ENCODE results near the gene PEPD.

The PEPD gene

DNA sequence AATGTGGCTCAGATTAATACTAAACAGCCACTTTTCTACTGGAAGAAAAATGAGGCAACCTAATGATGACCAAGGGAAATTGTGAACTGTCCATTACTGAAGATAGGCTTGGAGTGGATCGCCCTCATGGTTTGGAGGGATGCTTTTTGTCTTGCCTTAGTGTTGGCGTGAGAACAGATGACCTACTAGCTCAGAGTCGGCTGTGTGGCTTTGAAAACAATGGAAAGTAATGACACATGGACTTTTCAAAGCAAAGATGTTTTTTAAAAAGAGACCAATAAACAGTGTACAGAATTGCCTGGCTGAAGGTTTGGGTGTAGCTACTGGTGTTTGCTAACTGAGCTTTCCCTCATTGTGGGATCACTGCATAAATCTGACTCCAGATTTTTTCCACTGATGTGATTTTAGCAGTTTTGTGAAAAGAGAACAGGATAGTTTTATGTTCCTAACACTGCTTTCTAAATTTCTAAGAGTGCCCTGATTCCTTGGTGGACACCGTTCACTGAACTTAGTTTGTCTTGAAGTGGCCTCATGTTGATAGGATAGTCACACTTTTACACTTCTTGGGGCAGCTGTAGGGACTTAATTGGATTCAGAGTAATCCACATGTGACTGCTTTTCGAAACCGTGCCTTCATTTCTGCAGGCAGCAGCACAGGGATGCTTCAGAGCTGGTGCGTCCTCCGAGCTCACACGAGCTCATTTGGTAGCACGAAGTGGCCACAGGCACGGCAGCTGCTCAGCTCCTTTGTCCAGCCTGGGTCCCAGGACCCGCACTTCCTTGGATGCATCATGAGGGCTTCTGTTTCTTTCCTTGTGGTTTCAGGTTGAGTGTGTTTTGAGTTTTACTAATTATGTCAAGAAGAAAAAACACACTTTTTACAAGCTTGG, 143.8 kb downstream of the PEPD start:
- DNase-seq, result peak; percentile 53

DNA sequence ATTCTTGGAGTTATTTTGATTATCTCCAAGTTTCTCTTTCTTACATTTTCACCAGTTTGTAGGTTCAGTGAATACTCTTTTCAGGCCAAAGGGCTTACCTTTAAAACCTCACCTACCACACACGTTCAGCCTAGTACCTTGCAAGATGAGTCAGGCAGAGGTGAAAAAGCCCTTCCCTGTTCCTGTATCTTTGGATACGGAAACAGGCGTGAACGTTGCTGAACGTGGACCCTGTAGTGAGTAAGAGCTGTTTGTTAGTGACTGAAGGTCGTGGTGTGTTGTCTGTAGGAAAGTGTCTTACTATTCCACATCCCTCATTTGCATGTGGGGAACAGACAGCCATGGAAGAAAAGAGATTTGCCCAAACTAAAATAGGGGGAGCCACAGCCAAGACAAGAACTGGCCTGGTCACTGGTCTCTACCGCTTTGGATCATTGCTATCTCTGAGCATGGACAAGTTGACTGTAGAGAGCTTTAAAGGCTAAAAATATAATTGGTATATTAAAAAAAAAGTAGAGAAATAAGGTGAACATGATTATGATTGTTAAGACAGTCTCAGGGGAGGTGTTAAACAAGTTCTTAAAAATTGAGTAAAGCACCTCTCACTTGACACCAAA, 144.5 kb downstream of the PEPD start:
- no peak for DNase-seq

DNA sequence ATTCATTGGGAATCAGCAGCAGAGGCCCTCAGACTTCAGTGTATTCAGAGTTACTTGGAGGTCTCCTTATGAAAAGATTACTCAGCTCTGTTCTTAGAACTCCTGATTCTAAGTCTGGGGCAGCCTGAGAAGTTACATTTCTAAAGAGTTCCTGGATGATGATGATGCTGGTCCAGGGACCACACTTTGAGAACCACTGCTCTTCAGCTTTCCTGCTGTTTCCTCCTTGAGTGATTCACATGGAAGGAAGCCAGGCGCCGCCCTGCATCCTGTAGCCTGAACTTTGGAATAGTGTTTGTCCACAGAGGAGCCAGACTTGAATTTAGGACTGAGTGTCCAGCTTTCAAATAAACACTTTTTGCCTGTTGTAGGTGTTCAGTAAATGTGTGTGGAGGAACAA, 145.2 kb downstream of the PEPD start:
- DNase-seq, result no peak

DNA sequence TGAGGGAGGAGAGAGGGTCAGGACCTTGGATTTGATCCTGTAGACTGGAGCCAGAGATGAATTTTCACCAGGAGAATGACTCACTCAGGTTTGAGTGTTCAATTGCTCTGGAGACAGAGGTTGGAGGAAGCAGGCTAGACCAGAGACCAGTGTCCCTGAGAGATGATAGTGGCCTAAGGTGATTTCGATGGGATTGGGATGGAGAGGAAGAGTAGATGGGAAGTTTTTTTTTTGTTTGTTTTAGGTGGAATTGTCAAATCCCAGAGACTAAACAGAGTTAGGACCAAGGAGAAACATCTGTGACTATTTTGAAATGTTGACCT, 145.8 kb downstream of the PEPD start:
- no peak for DNase-seq

DNA sequence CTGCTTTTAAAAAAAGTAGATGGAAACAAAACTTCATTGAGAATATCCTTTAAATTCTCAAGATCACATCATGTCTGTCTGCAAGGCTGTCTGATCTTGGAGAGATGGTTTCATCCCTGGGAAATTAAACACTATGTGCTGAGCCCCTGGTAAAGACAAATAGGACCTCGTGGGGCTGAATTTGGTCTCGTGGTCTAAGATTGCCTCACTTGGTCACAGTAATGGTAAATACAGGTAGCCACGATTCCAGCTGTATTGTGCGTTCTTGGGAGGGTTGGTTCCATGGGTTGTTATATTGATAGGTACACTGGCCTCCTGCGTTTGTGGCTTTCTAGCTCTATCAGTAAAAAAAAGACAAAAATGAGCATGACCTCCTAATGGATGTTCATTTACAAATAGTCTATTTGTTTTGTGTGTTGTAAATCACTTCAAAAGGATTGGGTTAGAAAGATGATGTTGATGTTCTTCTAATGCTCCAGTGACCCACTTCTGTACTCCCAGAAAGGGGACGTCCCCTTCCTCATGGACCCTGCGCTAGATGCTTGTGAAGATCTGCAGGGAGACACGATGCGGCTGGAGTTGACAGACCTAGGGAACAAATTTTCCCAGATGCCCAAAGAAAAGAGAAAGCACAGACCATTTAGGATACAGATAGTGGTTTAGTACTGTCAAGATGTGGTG, 146.3 kb downstream of the PEPD start:
- DNase-seq, result no peak

- peak; percentile 67 for DNase-seq
Measured at GRCh38 chr19:33374236-33374714, 147.3 kb downstream of the PEPD start.

- peak; percentile 96 for DNase-seq
Measured at GRCh38 chr19:33373453-33374235, 147.9 kb downstream of the PEPD start, which contains the start of gene CEBPG. Gene CEBPG, plus strand, starts transcription at chr19:33373709. Its CDS starts 5,531 bp downstream, at chr19:33379240.

DNA sequence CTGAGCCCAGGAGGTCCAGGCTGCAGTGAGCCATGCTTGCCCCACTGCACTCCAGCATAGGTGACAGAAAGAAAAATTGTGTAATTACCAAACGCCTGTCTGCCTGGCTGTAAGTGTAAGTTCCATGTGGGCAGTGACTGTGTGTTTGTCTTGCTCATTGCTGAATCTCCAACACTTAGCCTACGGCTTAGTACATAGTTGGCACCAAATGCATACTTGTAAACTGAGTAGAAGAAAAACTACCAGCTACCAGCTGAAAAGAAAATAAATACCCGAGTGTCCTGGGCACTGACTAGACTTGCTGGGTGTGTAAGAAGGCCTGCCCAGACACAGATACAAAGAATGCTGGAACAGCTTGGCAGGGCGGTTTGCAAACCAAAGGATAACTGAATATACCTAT, 150.8 kb downstream of the PEPD start:
- no peak for DNase-seq

DNA sequence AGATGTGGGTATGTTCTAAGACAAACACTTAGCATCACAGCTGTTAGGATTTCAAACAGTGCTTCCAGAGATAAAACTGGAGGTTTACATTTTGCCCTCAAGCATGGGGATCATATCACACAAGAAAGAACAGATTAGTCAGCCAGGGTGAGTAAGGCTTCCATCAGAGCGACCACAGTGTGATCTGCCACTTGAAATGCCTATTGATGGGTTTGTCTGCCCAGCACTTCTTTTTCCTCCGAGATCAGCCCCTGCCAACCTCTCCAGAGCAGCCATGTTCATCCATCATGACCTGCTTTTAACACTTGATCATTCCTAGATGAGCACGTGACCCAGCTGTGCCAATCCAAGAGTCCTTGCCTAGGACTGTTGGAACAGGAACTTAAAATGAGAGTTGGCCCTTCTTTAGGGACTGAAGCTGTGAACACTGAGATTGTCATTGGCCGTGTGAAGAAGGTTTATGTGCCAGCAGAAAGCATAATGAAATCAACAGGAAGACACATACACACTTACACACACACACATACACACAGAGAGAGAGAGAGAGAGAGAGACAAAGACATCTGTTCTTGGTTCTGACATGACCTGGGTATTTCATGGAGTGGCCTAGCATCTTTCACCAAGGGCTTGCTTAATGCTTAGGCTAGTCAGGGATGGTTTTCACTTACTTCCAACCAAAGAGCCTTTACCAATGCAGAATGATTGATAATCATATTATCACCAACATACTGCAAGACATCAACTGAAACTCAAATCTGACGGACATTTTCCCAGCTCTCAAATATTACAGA, 153.3 kb downstream of the PEPD start:
- no peak for DNase-seq

GRCh38 chr19:33366897-33367296, 154.7 kb downstream of the PEPD start:
- DNase-seq, result no peak

DNA sequence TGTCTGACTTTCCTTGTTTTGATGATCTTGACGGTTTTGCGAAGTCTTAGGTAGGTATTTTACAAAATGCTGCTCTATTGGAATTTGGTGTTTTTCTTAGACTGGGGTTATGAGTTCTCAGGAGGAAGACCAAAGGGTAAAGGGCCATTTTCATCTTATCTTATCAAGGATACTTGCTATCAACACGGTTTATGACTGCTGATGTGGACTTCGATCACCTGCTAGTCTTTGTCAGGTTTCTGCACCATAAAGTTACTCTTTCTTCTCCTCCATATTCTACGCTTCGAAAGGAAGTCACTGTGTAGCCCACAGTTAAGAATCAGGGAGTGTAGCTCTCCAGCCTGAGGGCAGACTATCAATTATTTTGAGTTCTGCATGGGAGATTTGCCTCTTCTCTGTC, 155.5 kb downstream of the PEPD start:
- DNase-seq, result no peak

GRCh38 chr19:33365691-33366090, 155.9 kb downstream of the PEPD start:
- DNase-seq, result no peak

DNA sequence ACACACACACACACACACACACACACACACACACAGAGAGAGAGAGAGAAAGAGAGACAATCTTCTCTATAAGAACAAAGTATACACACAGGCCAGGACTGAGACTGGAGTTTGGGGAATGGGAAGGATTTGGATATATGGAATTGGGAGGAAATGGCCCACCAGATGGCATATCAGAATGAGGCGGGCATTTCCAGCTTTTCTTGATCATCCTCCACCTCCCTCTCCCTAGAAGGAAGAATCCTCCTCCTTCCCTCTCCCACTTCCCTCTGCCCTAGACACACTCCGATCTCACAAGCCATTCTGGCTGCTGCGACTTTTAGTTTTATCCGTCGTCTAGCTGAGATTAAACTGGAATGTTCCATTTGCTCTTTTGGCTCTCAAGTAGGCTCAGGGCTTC, 158.1 kb downstream of the PEPD start:
- no peak for DNase-seq

GRCh38 chr19:33362508-33363228, 158.9 kb downstream of the PEPD start:
- no peak for DNase-seq

DNA sequence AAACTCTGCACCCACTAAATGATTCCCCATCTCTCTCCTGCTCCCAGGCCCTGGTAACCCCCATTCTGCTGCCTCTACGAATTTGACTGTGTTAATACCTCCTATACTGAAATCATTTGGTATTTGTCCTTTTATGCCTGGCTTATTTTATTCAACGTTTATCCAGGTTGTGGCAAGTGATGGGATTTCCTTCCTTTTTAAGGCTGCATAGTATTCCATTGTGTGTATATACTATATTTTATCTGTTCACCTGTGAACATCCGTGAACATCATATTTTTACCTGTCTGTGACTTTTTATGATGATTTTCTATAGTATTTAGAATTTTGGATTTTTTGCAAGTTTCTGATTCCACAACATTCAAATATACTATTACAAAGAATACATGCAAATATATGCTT, 162.0 kb downstream of the PEPD start:
- no peak for DNase-seq

DNA sequence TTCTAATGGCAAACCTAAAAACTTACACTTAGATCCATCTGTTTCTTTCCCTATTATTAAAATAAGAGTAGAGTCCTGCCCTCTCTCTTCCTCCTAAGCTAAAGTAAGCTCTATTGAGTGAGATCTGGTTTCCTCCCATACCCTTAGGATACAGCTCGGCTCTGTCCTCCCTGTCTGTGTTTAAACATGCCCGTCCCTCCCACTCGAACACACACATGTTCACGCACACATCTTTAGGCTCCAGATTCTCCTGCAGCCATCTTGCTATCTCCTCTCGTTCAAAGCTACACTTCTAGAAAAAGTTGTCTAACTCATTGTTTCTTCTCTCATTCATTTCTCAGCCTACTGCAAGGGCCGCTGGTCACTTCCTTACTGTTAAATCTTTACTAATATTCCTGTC, 163.2 kb downstream of the PEPD start:
- no peak for DNase-seq

- no peak for DNase-seq
Measured at GRCh38 chr19:33357556-33357955, 164.0 kb downstream of the PEPD start.

GRCh38 chr19:33355535-33355934, 166.1 kb downstream of the PEPD start:
- DNase-seq, result no peak

- DNase-seq, result no peak
Measured at GRCh38 chr19:33350538-33351309, 170.9 kb downstream of the PEPD start.

Measured in retina (tissue), 1 donor.